ENCODE results near the gene OSBPL10. TPM values are rescaled to one million over a fixed set of nuclear protein-coding genes. Genes with fewer than 3 reads are reported as not detected.

The OSBPL10 gene
- total and polyA plus RNA-seq, 4 donors = 3.9 to 33.0 (median 13.1) TPM

DNA sequence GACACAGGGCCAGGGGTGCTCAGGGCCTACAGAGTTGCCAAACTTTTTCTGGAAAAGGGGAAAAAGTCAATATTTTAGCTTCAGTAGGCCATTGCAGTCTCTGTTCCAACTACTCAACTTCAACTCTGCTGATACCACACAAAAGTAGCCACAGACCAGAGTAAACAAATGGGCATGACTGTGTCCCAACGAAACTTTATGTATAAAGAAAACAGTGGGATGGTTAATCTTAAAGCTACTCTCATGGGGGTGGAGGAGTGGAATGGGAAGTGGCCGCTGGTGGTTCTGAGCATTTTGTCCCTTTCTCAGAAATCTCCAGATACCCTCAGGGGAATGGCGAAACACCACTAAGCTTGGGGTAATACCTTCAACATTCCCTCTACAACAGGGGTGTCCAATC, 69.9 kb downstream of the OSBPL10 start:
- no peak overlapping the region for H3K4me3 ChIP-seq
- no peak overlapping the region for H3K27ac ChIP-seq (ENCODE audit: low read depth in 1 of 2, low read length in 1 of 2)
- H3K27me3 ChIP-seq (ENCODE audit: control insufficient read depth in 3 of 3, insufficient read depth in 3 of 3, low read length in 2 of 3) = no peaks in the 10 kb centered on the region
- no peaks in the 10 kb centered on the region for H3K36me3 ChIP-seq (ENCODE audit: control insufficient read depth in 4 of 4, insufficient read depth in 4 of 4, low read length in 4 of 4)
- ATAC-seq (ENCODE audit: insufficient read depth, low FRiP score) (no peak), DNase-seq (no peak)
- H3K9me3 ChIP-seq (ENCODE audit: control insufficient read depth in 4 of 4, insufficient read depth in 3 of 4, low read length in 3 of 4) = no peaks in the 10 kb centered on the region
- WGBS, 2 donors = 87 to 95% methylated on average over 3 of the region's 3 CpGs
- TF ChIP-seq, protein P1, sequence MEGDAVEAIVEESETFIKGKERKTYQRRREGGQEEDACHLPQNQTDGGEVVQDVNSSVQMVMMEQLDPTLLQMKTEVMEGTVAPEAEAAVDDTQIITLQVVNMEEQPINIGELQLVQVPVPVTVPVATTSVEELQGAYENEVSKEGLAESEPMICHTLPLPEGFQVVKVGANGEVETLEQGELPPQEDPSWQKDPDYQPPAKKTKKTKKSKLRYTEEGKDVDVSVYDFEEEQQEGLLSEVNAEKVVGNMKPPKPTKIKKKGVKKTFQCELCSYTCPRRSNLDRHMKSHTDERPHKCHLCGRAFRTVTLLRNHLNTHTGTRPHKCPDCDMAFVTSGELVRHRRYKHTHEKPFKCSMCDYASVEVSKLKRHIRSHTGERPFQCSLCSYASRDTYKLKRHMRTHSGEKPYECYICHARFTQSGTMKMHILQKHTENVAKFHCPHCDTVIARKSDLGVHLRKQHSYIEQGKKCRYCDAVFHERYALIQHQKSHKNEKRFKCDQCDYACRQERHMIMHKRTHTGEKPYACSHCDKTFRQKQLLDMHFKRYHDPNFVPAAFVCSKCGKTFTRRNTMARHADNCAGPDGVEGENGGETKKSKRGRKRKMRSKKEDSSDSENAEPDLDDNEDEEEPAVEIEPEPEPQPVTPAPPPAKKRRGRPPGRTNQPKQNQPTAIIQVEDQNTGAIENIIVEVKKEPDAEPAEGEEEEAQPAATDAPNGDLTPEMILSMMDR (IDR thresholded peaks at IDR 0.05; ENCODE audit: control extremely low read depth, extremely low read depth) = no peak
- H3K4me1 ChIP-seq (ENCODE audit: control insufficient read depth in 5 of 5, insufficient read depth in 5 of 5, low read length in 5 of 5) = peaks cover 0 to 4% (median 0%) of the 10 kb centered on the region in 5 donors
- no peak overlapping the region for H3K9ac ChIP-seq (ENCODE audit: insufficient read depth in 1 of 2, low read length in 2 of 2)

DNA sequence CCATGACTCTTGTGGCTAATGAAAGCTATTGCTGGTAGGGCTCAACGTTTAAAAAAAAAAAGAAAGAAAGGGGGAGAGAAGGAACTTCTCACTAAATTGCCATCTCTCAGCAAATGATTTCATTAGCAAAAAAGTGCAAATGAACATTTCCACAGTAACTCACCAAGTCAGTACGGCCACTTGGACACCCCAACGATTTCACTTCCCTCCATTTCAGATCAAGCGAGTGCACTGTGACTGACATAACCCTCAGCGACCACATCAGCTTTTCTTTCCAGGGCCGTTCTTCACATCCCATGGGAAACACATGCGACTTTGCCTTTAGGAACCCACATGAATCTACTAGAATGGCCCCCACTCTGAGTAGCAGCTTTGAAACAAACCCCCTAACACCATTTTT, 71.6 kb downstream of the OSBPL10 start:
- Histone ChIP-seq H3K36me3 (ENCODE audit: control insufficient read depth in 4 of 4, insufficient read depth in 4 of 4, low read length in 4 of 4) (no peaks in the 10 kb centered on the region), H3K27me3 (ENCODE audit: control insufficient read depth in 3 of 3, insufficient read depth in 3 of 3, low read length in 2 of 3) (no peaks in the 10 kb centered on the region), H3K9ac (ENCODE audit: insufficient read depth in 1 of 2, low read length in 2 of 2) (no peak overlapping the region), H3K4me3 (no peak overlapping the region), H3K27ac (ENCODE audit: low read depth in 1 of 2, low read length in 1 of 2) (no peak overlapping the region), H3K9me3 (ENCODE audit: control insufficient read depth in 4 of 4, insufficient read depth in 3 of 4, low read length in 3 of 4) (no peaks in the 10 kb centered on the region), H3K4me1 (ENCODE audit: control insufficient read depth in 5 of 5, insufficient read depth in 5 of 5, low read length in 5 of 5) (peaks cover 0 to 5% (median 4%) of the 10 kb centered on the region in 5 donors)
- DNase-seq = no peak
- 86 to 93% methylated on average over 7 of the region's 7 CpGs for WGBS, 2 donors
- ATAC-seq (ENCODE audit: insufficient read depth, low FRiP score) = no peak
- TF ChIP-seq, protein P1 (IDR thresholded peaks at IDR 0.05; ENCODE audit: control extremely low read depth, extremely low read depth) = no peak

DNA sequence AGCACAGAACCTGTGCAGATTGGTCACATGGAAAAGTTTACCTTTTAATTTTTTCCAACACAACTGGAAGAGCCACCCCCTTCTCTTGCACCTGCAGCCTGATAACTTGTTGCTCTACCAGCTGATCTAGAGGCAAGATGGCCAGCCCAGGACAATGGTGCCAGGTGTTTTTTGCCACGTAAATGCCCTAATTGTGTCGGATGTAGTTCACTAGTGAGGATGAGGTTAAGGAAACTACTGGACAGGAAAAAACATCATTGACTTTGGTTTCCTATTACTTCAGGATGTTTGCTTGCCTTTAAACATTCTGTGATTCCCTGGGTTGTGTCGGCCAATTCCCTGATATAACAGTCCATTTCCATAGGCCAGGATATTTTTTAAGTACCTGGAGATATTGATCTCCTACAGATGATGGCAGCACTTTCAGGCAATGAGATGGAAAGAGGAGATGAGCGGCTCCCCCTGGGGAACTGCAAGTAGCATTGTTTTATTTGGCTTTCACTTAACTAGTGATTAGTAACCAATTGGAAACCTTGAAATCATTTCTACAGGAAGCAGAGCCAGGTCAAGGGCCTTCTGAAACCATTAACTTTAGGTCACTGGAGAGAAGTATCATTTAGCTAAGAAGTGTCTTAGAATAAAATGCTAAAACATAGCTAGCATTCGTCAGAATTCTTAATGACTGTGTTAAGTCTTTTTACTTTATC, 72.5 kb downstream of the OSBPL10 start:
- Histone ChIP-seq H3K9me3 (ENCODE audit: control insufficient read depth in 4 of 4, insufficient read depth in 3 of 4, low read length in 3 of 4) (no peaks in the 10 kb centered on the region), H3K27me3 (ENCODE audit: control insufficient read depth in 3 of 3, insufficient read depth in 3 of 3, low read length in 2 of 3) (no peaks in the 10 kb centered on the region), H3K36me3 (ENCODE audit: control insufficient read depth in 4 of 4, insufficient read depth in 4 of 4, low read length in 4 of 4) (no peaks in the 10 kb centered on the region), H3K9ac (ENCODE audit: insufficient read depth in 1 of 2, low read length in 2 of 2) (no peak overlapping the region), H3K4me3 (no peak overlapping the region), H3K4me1 (ENCODE audit: control insufficient read depth in 5 of 5, insufficient read depth in 5 of 5, low read length in 5 of 5) (peaks cover 0 to 5% (median 4%) of the 10 kb centered on the region in 5 donors), H3K27ac (ENCODE audit: low read depth in 1 of 2, low read length in 1 of 2) (peak overlapping the region in 1 of 2 donors; percentile 39)
- peak in 1 of 3 donors; percentile 41 for DNase-seq
- TF ChIP-seq, protein P1 (IDR thresholded peaks at IDR 0.05; ENCODE audit: control extremely low read depth, extremely low read depth) = no peak
- 51 to 73% methylated on average over 5 of the region's 5 CpGs for WGBS, 2 donors
- ATAC-seq (ENCODE audit: insufficient read depth, low FRiP score) = no peak
